H1 (cell line): Measurements from ENCODE around the gene PID1. TPM values are rescaled to one million over a fixed set of nuclear protein-coding genes. Genes with fewer than 3 reads are reported as not detected.

Experiments
- SP2 ChIP-seq: IDR thresholded peaks from 2 replicates; pipeline ENCODE4 v1.6.1; 2012; ENCODE audit warnings: mild to moderate bottlenecking, low read length, inconsistent platforms
- TCF12 ChIP-seq: IDR thresholded peaks from 2 replicates; pipeline ENCODE4 v1.6.1; 2011; ENCODE audit warnings: low read depth, mild to moderate bottlenecking, low read length
- polyA plus RNA-seq, 7 experiments: library from polyadenylated mRNA; depleted of rRNA in 3 of 7; stranded (reverse) in 5 of 7; unstranded in 2 of 7; fragments of >200 nt in 5 of 7; fragments of 200-250 nt in 2 of 7; gene quantifications; 1 replicate in 5 of 7; 2 replicates in 1 of 7; 4 replicates in 1 of 7; pipeline versions ENCODE4 v1.2.1 to v1.2.3, GENCODE V29; 2011 to 2013; ENCODE audit warnings: missing spikeins in 2 of 7, mixed read lengths in 2 of 7
- total RNA-seq: library from RNA; stranded (reverse); fragmentation: NEBNext Ultra II Directional; extraction: Animal tissue kit (Norgen Biotek cat#: 25700); gene quantifications from 2 replicates; pipeline ENCODE4 v1.2.1, GENCODE V29; 2021

PID1 gene
- total and polyA plus RNA-seq, 2 of the 8 experiments (the other 6 are each of a cell fraction or from before 2014, with no cell fraction given): 1.5 to 3.3 TPM

DNA sequence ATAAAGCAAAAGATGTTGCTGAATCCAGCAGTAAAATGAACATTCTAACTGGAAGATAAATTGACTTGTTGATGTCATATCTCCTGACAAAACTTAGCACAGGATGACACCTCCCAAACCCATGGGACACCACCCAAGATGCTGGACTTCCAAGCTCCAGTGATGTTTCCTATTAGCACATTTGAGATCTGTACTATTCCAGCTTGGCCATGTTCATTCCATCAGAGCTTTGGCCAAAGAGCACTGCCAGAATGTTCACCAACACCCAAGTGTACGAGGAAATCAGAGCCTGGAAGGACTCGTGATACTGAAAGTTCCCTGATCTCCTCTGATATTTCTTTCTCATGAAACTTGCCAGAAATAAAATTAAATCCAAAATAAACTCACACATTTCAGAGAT, 44.7 kb downstream of the PID1 start (continued):
- TF ChIP-seq TCF12 (no peak), SP2 (no peak)
